H1 (cell line): ENCODE measurements around the gene EIF5A2. TPM values are rescaled to one million over a fixed set of nuclear protein-coding genes. Genes with fewer than 3 reads are reported as not detected.

Source experiments
- CTCF ChIA-PET: fragments of 300-600 bp; sonication (Branson Sonifier 250); formaldehyde crosslinking; loops from one replicate; lab custom pipeline; 2021; ENCODE audit not compliant: partially characterized antibody; lab: Charles Lee
- POLR2A ChIA-PET: fragments of 300-600 bp; sonication (Branson Sonifier 250); formaldehyde crosslinking; loops from one replicate; lab custom pipeline; 2021; ENCODE audit warnings: inconsistent platforms; ENCODE audit not compliant: partially characterized antibody; lab: Charles Lee
- DNase-seq, 2 experiments: peaks; one replicate each; pipeline versions ENCODE4 v3.0.0 to v3.0.0-alpha.2; 2010 to 2022; ENCODE audit warnings: low spot score in 2 of 2, low read depth in 1 of 2, mixed read lengths in 1 of 2
- FAIRE-seq: peaks from 2 replicates; lab custom pipeline; 2011; peaks lifted over from hg19 to GRCh38; lab: Jason Lieb, UNC
- H2AFZ ChIP-seq: 2 replicates; pipeline ENCODE4 v1.8.1; 2012; ENCODE audit warnings: low read length, inconsistent platforms
- H2AK5ac ChIP-seq: 2 replicates; pipeline ENCODE4 v1.6.1; 2013; ENCODE audit warnings: low read depth, low read length
- H2BK120ac ChIP-seq: replicated peaks from 2 replicates; pipeline ENCODE3; 2013; ENCODE audit warnings: low read depth, low read length, inconsistent platforms
- H2BK12ac ChIP-seq: 2 replicates; pipeline ENCODE4 v1.6.1; 2013; ENCODE audit warnings: low read depth, low read length
- H2BK15ac ChIP-seq: 2 replicates; pipeline ENCODE4 v1.6.1; 2013; ENCODE audit warnings: low read length
- H2BK20ac ChIP-seq: 2 replicates; pipeline ENCODE4 v1.6.1; 2013; ENCODE audit warnings: low read length
- H2BK5ac ChIP-seq: 2 replicates; pipeline ENCODE4 v1.6.1; 2013; ENCODE audit warnings: low read depth, low read length
- H3K14ac ChIP-seq: 2 replicates; pipeline ENCODE4 v1.6.1; 2013; ENCODE audit warnings: inconsistent platforms; ENCODE audit not compliant: insufficient read length
- H3K18ac ChIP-seq: 2 replicates; pipeline ENCODE4 v1.6.1; 2013; ENCODE audit warnings: low read length; ENCODE audit errors: extremely low read depth
- H3K23ac ChIP-seq: 2 replicates; pipeline ENCODE4 v1.6.1; 2013; ENCODE audit warnings: inconsistent platforms; ENCODE audit not compliant: insufficient read length
- H3K23me2 ChIP-seq: 2 replicates; pipeline ENCODE4 v1.6.1; 2013; ENCODE audit warnings: low read depth, low read length
- H3K27ac ChIP-seq: 2 replicates; pipeline ENCODE4 v1.6.1; 2011; ENCODE audit warnings: low read depth, low read length, inconsistent platforms
- H3K27me3 ChIP-seq, 4 experiments: replicated peaks in 1 of 4; 1 replicate in 1 of 4; 2 replicates in 3 of 4; pipeline versions ENCODE4 v1.6.1 to v1.8.1; 2011 to 2013; ENCODE audit warnings: low read length in 3 of 4, mild to moderate bottlenecking in 3 of 4, inconsistent platforms in 2 of 4, mixed read lengths in 2 of 4, moderate library complexity in 1 of 4; ENCODE audit not compliant: control insufficient read depth in 3 of 4, insufficient read depth in 3 of 4; ENCODE audit errors: extremely low read depth in 1 of 4
- H3K36me3 ChIP-seq, 4 experiments: 2 replicates each; pipeline versions ENCODE4 v1.6.1 to v1.8.1; 2011 to 2013; ENCODE audit warnings: mild to moderate bottlenecking in 4 of 4, low read length in 3 of 4, moderate library complexity in 2 of 4, control low read depth in 1 of 4, inconsistent platforms in 1 of 4; ENCODE audit not compliant: insufficient read depth in 4 of 4, control insufficient read depth in 2 of 4
- H3K4ac ChIP-seq: replicated peaks from 2 replicates; pipeline ENCODE3; 2013; ENCODE audit warnings: low read length, low read depth, mixed read lengths, inconsistent platforms; ENCODE audit not compliant: insufficient read length
- H3K4me1 ChIP-seq, 4 experiments: replicated peaks in 1 of 4; 1 replicate in 1 of 4; 2 replicates in 3 of 4; pipeline versions ENCODE4 v1.6.1 to v1.8.1; 2011 to 2013; ENCODE audit warnings: low read length in 3 of 4, inconsistent platforms in 2 of 4, mixed read lengths in 1 of 4; ENCODE audit not compliant: insufficient read depth in 4 of 4, control insufficient read depth in 3 of 4
- H3K4me2 ChIP-seq, 2 experiments: 2 replicates each; pipeline versions ENCODE4 v1.6.1 to v1.8.1; 2011 to 2013; ENCODE audit warnings: low read depth in 2 of 2, low read length in 2 of 2, control low read depth in 1 of 2, inconsistent platforms in 1 of 2, mild to moderate bottlenecking in 1 of 2; ENCODE audit not compliant: insufficient read depth in 1 of 2
- H3K4me3 ChIP-seq, 4 experiments: fragments of 200-600, 300-600 bp in 1 of 4; sonication (generic), shearing (Covaris generic), sonication (Bioruptor Twin) in 1 of 4; 2 replicates each; pipeline versions ENCODE4 v1.5.1 to v1.8.1; 2011 to 2016; ENCODE audit warnings: low read length in 4 of 4, low read depth in 3 of 4, control low read depth in 2 of 4, inconsistent platforms in 2 of 4, mild to moderate bottlenecking in 2 of 4, mixed read lengths in 1 of 4, moderate library complexity in 1 of 4; ENCODE audit not compliant: insufficient read depth in 2 of 4; ENCODE audit errors: extremely low read depth in 1 of 4
- H3K56ac ChIP-seq: replicated peaks from 2 replicates; pipeline ENCODE3; 2013; ENCODE audit warnings: low read depth, mild to moderate bottlenecking, mixed read lengths, low read length, inconsistent platforms; ENCODE audit not compliant: insufficient read length
- H3K79me1 ChIP-seq: 2 replicates; pipeline ENCODE4 v1.6.1; 2013; ENCODE audit warnings: low read depth, low read length, control low read depth
- H3K79me2 ChIP-seq, 2 experiments: 2 replicates each; pipeline versions ENCODE4 v1.6.1 to v1.8.1; 2012 to 2013; ENCODE audit warnings: low read length in 2 of 2, mild to moderate bottlenecking in 2 of 2, inconsistent platforms in 1 of 2; ENCODE audit not compliant: insufficient read depth in 2 of 2, control insufficient read depth in 1 of 2
- H3K9ac ChIP-seq, 4 experiments: replicated peaks in 1 of 4; 1 replicate in 1 of 4; 2 replicates in 3 of 4; pipeline versions ENCODE4 v1.6.1 to v1.8.1; 2011 to 2013; ENCODE audit warnings: low read depth in 3 of 4, low read length in 3 of 4, control low read depth in 2 of 4, mild to moderate bottlenecking in 2 of 4, moderate library complexity in 2 of 4, inconsistent platforms in 1 of 4; ENCODE audit errors: extremely low read depth in 1 of 4
- H3K9me3 ChIP-seq, 2 experiments: 2 replicates each; pipeline versions ENCODE4 v1.6.1 to v1.8.1; 2012 to 2013; ENCODE audit warnings: mild to moderate bottlenecking in 2 of 2, moderate library complexity in 2 of 2, control low read depth in 1 of 2, inconsistent platforms in 1 of 2, low read depth in 1 of 2, low read length in 1 of 2, mixed read lengths in 1 of 2; ENCODE audit not compliant: insufficient read depth in 2 of 2
- H4K20me1 ChIP-seq, 2 experiments: replicated peaks in 1 of 2; 2 replicates each; pipeline versions ENCODE3 to v1.8.1; 2011 to 2013; ENCODE audit warnings: inconsistent platforms in 2 of 2, low read length in 2 of 2, mild to moderate bottlenecking in 1 of 2; ENCODE audit not compliant: insufficient read depth in 2 of 2, control insufficient read depth in 1 of 2
- H4K5ac ChIP-seq: 2 replicates; pipeline ENCODE4 v1.6.1; 2013; ENCODE audit warnings: low read length, low read depth, mixed read lengths, inconsistent platforms; ENCODE audit not compliant: insufficient read length
- H4K8ac ChIP-seq: 2 replicates; pipeline ENCODE4 v1.8.0; 2013; ENCODE audit warnings: mild to moderate bottlenecking, moderate library complexity, low read length, inconsistent platforms; ENCODE audit not compliant: insufficient read depth; ENCODE audit errors: extremely low read depth
- H4K91ac ChIP-seq: replicated peaks from 2 replicates; pipeline ENCODE3; 2013; ENCODE audit warnings: low read length, mixed read lengths, inconsistent platforms; ENCODE audit not compliant: insufficient read length
- BCL11A ChIP-seq, 2 experiments: IDR thresholded peaks; one replicate each; pipeline ENCODE4 v1.6.1; 2011; ENCODE audit warnings: low read depth in 2 of 2, low read length in 2 of 2, mild to moderate bottlenecking in 2 of 2
- CTBP2 ChIP-seq: IDR thresholded peaks from 2 replicates; pipeline ENCODE4 v1.7.0; 2011; ENCODE audit warnings: borderline replicate concordance, mild to moderate bottlenecking, moderate library complexity, mixed read lengths, low read length; ENCODE audit not compliant: insufficient read depth, insufficient read length
- KDM1A ChIP-seq: fragments of 200-600, 300-600 bp; sonication (generic); IDR thresholded peaks from 2 replicates; pipeline ENCODE4 v1.7.1; 2016; ENCODE audit warnings: mild to moderate bottlenecking, low read length, borderline replicate concordance
- KDM5A ChIP-seq: fragments of 200-600 bp; IDR thresholded peaks from 2 replicates; pipeline ENCODE4 v1.7.1; 2012; ENCODE audit warnings: mild to moderate bottlenecking, low read length, inconsistent platforms, mixed read lengths
- POLR2A ChIP-seq, 2 experiments: IDR thresholded peaks; 1 replicate in 1 of 2; 2 replicates in 1 of 2; pipeline ENCODE4 v1.6.1; 2011; ENCODE audit warnings: low read depth in 2 of 2, low read length in 2 of 2, mild to moderate bottlenecking in 2 of 2; ENCODE audit errors: control extremely low read depth in 1 of 2
- RAD21 ChIP-seq, 2 experiments: IDR thresholded peaks in 1 of 2; conservative IDR thresholded peaks in 1 of 2; 2 replicates each; pipeline ENCODE4 v1.6.1; 2011; ENCODE audit warnings: low read depth in 2 of 2, low read length in 2 of 2, improper control_type of control experiment in 1 of 2, inconsistent platforms in 1 of 2, mild to moderate bottlenecking in 1 of 2, moderate library complexity in 1 of 2
- RNF2 ChIP-seq: fragments of 200-900, 300-1000 bp; sonication (generic); IDR thresholded peaks from 2 replicates; pipeline ENCODE4 v1.7.1; 2016; ENCODE audit warnings: borderline replicate concordance, low read depth, mild to moderate bottlenecking, antibody characterized with exemption, low read length; ENCODE audit not compliant: poor library complexity, severe bottlenecking; ENCODE audit errors: missing control alignments
- SIRT6 ChIP-seq: IDR thresholded peaks from one replicate; pipeline ENCODE4 v1.7.1; 2012; ENCODE audit warnings: low read length, inconsistent platforms
- SIX5 ChIP-seq: IDR thresholded peaks from 2 replicates; pipeline ENCODE4 v1.6.1; 2011; ENCODE audit warnings: mild to moderate bottlenecking, low read depth, low read length
- SP1 ChIP-seq: IDR thresholded peaks from 2 replicates; pipeline ENCODE4 v1.6.1; 2011; ENCODE audit warnings: low read depth, low read length
- SP2 ChIP-seq: IDR thresholded peaks from 2 replicates; pipeline ENCODE4 v1.6.1; 2012; ENCODE audit warnings: mild to moderate bottlenecking, low read length, inconsistent platforms
- TEAD4 ChIP-seq: IDR thresholded peaks from 2 replicates; pipeline ENCODE4 v1.6.1; 2012; ENCODE audit warnings: low read depth, low read length, inconsistent platforms, mixed read lengths
- WGBS, 2 experiments: shearing (Covaris generic) in 1 of 2; methylation state at CpG; one replicate each; pipeline versions ENCODE4 v1.1.6 to v1.1.7; 2013 to 2015; ENCODE audit warnings: low lambda C conversion rate in 2 of 2, mixed read lengths in 2 of 2, inconsistent platforms in 1 of 2, low coverage in 1 of 2, missing lambda C conversion rate in 1 of 2; ENCODE audit not compliant: insufficient replicate concordance in 2 of 2, insufficient coverage in 1 of 2, insufficient read length in 1 of 2; ENCODE audit errors: extremely low coverage in 1 of 2, missing lambda C conversion rate in 1 of 2; 5-methylcytosine and 5-hydroxymethylcytosine counted together
- polyA plus RNA-seq, 7 experiments: library from polyadenylated mRNA; depleted of rRNA in 3 of 7; stranded (reverse) in 5 of 7; unstranded in 2 of 7; fragments of >200 nt in 5 of 7; fragments of 200-250 nt in 2 of 7; gene quantifications; 1 replicate in 5 of 7; 2 replicates in 1 of 7; 4 replicates in 1 of 7; pipeline versions ENCODE4 v1.2.1 to v1.2.3, GENCODE V29; 2011 to 2013; ENCODE audit warnings: missing spikeins in 2 of 7, mixed read lengths in 2 of 7
- total RNA-seq: library from RNA; stranded (reverse); fragmentation: NEBNext Ultra II Directional; extraction: Animal tissue kit (Norgen Biotek cat#: 25700); gene quantifications from 2 replicates; pipeline ENCODE4 v1.2.1, GENCODE V29; 2021
- TF ChIP-seq, protein P1 (sequence below): IDR thresholded peaks from 2 replicates; pipeline ENCODE4 v1.6.1; 2011; ENCODE audit warnings: low read length, improper control_type of control experiment

Gene EIF5A2
- total and polyA plus RNA-seq, 2 of the 8 experiments (the other 6 are each of a cell fraction or from before 2014, with no cell fraction given) = 1.5 to 15.0 TPM

DNA sequence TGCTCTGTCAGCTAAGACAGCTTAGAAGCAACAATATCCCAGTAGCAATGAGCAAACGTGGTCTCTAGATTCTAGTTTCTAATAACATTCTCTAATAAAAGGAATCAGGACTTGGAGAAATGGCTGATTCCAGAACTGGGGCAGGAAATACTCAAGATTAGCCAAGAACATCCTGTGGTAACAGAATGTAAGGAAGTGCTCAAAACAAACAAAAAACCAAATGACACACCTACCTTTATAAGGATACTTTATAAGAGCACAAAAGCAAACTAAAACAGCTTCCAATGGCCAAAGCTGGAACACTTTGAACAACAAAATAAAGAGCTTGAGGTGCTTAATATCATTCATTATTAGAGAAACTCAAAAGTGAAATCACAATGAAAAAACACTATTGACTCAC is 33.1 kb upstream of the EIF5A2 start:
- Histone ChIP-seq H2AK5ac (no peak overlapping the region), H4K91ac (no peak overlapping the region), H4K8ac (no peak overlapping the region), H3K36me3 (no peaks in the 10 kb centered on the region), H2BK12ac (no peak overlapping the region), H4K20me1 (no peaks in the 10 kb centered on the region), H3K14ac (no peak overlapping the region), H3K23ac (no peak overlapping the region), H3K79me1 (no peaks in the 10 kb centered on the region), H4K5ac (no peak overlapping the region), H3K18ac (no peak overlapping the region), H3K56ac (no peak overlapping the region), H3K27ac (no peak overlapping the region), H2BK15ac (no peak overlapping the region), H3K4me1 (no peaks in the 10 kb centered on the region), H3K4me2 (no peak overlapping the region), H2BK120ac (no peak overlapping the region), H3K4me3 (no peak overlapping the region), H3K23me2 (no peaks in the 10 kb centered on the region), H2BK20ac (no peak overlapping the region), H3K79me2 (no peaks in the 10 kb centered on the region), H3K4ac (no peak overlapping the region), H2BK5ac (no peak overlapping the region), H3K27me3 (no peaks in the 10 kb centered on the region), H3K9me3 (peaks cover 17 to 20% of the 10 kb centered on the region in 2 experiments), H2AFZ (no peak overlapping the region), H3K9ac (no peak overlapping the region)
- ChIA-PET CTCF (interaction anchor here (0.9 to 1.0 kb wide), 2 partner anchors 10 to 1517 kb away, joined by 3 to 4 read pairs; no protein-coding TSS in a partner anchor), POLR2A (no interaction called here)
- 86% methylated on average over 1 of the region's 1 CpG; no CpG with 5 or more reads in 1 of the 2 experiments for WGBS, 2 experiments
- DNase-seq (no peak), FAIRE-seq (no peak)
- no peak for TF ChIP-seq CTBP2
- TF ChIP-seq RNF2 = no peak
- TF ChIP-seq SP1 = no peak
- no peak for TF ChIP-seq RAD21 (IDR thresholded peaks at IDR 0.05 in 1 of 2, conservative IDR thresholded peaks at IDR 0.05 in 1 of 2; ENCODE audit: low read depth in 2 of 2, low read length in 2 of 2)
- TF ChIP-seq POLR2A (IDR thresholded peaks at IDR 0.05; ENCODE audit: control extremely low read depth in 1 of 2, low read depth in 2 of 2, low read length in 2 of 2) = no peak
- no peak for TF ChIP-seq KDM1A
- TF ChIP-seq KDM5A = no peak
- no peak for TF ChIP-seq SP2
- TF ChIP-seq SIRT6 = no peak
- TF ChIP-seq BCL11A (IDR thresholded peaks at IDR 0.05; ENCODE audit: low read depth in 2 of 2, low read length in 2 of 2) = no peak
- no peak for TF ChIP-seq TEAD4
- TF ChIP-seq, protein P1, sequence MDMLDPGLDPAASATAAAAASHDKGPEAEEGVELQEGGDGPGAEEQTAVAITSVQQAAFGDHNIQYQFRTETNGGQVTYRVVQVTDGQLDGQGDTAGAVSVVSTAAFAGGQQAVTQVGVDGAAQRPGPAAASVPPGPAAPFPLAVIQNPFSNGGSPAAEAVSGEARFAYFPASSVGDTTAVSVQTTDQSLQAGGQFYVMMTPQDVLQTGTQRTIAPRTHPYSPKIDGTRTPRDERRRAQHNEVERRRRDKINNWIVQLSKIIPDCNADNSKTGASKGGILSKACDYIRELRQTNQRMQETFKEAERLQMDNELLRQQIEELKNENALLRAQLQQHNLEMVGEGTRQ = no peak
- TF ChIP-seq SIX5 = no peak
